HUDEP-2 (cell line): Measurements from ENCODE around the gene SCFD1.
"Not testable (repeated sequence)": the region's sequence is repeated elsewhere in the genome, so short reads cannot be mapped to it uniquely, and the experiment has no call there.

Source experiments
- DNase-seq, 76 experiments: peaks; one replicate each; lab custom pipeline; 2025; ENCODE audit not compliant: unreplicated experiment in 76 of 76; lab: John Stamatoyannopoulos, UW

The SCFD1 gene

GRCh38 chr14:30608533-30609006 lies 13.5 kb upstream of the SCFD1 start:
- DNase-seq: no peak

- peak in 55 of 76 experiments; percentile 2 to 62 (median 34) for DNase-seq
Measured at GRCh38 chr14:30610787-30611343, 11.3 kb upstream of the SCFD1 start.

GRCh38 chr14:30614155-30614554 lies 8.0 kb upstream of the SCFD1 start:
- DNase-seq: no peak

DNA sequence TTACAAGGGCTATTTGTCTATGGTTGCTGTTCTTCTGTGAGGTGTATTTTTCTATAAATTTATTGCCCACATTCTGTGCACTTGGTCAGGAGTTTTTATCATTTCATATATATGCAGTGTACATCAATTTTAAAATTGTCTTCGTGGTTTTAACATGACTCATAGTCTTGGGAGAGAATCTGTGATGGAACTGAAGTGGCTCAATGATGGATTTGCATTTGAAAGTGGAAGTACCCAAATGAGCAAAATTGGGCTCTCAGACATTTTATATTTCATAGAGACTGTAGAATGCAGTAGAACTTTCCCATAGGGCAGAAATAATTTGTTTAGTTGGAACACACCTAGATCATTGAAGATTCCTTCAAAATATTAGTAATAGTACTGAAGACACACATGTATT lies 1.9 kb upstream of the SCFD1 start:
- DNase-seq: no peak

DNA sequence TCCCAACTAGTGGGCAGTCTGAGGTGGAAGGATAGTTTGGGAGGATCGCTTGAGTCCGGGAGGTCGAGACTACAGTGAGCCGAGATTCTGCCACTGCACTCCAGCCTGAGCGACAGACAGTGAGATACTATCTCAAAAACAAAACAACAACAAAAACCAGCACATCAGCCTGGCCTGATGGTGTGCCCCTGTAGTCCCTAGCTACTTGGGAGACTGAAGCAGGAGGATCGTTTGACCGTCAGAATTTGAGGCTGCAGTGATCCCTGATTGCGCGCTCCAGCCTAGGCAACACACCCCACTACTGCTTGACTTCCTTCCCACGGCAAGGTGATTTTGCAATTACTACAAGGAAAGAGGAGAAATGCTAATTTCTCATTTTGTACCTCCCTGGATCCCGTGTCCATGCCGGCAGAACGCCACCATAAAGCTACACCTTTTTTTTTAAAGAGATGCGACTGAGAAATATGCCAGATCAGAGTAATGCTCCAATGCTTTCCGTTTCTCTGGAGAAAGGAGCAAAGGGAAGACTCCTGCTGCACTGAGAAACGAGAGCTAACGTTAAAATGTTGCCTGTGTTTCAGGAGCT lies 672 bp upstream of the SCFD1 start:
- peak in 16 of 76 experiments; percentile 2 to 29 (median 20) for DNase-seq

- no peak for DNase-seq
Measured at GRCh38 chr14:30623412-30624131, 1.5 kb downstream of the SCFD1 start.

DNA sequence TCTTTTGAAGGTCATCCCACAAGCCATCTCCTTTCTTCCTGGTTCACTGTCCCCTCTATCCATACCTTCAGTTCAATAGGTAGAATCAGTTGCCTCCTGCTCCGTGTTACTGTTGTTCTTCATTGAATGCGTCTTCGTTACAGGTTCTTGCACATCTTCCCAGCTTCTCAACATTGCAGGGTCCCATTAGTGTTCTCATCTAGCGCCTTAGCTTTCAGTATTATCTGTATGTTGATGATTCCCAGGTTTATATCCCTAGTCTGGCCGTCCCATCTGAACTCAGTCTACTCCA lies 2.0 kb downstream of the SCFD1 start:
- no peak for DNase-seq

- DNase-seq: no peak
Measured at GRCh38 chr14:30625533-30625932, 3.4 kb downstream of the SCFD1 start.

- DNase-seq: not testable (repeated sequence)
Measured at GRCh38 chr14:30629432-30629831, 7.3 kb downstream of the SCFD1 start.

DNA sequence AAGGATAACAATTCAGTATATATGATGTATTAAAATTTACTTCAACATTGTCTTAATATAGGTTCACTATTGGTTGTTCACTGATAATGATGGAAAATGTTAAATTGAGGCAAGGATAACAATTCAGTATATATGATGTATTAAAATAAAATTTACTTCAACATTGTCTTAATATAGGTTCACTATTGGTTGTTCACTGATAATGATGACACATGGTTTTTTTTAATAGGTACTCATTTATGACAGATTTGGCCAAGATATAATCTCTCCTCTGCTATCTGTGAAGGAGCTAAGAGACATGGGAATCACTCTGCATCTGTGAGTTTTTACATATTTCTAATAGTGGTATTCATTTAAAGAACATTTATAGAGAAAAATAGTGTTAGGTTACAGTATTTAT lies 8.1 kb downstream of the SCFD1 start:
- no peak for DNase-seq

DNA sequence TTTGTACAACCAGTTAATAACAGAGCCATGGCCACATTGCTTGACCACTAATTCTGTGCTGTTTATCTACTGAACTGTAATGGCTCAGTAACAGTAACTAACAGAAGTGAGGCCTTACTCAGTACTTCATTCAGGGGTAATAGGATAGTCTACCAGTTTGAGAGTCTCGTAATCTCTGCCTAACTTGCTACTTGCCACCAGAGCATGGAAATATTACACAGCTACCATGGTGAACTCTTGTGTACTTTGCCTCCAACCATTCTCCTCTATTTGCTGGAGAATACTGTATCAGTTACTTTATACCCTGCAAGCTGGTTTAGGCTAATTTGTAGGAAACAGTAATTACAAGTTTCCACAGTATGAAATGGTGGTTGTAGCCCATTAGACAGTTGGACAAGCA lies 10.6 kb downstream of the SCFD1 start:
- DNase-seq: no peak

- no peak for DNase-seq
Measured at GRCh38 chr14:30638926-30639325, 16.8 kb downstream of the SCFD1 start.

DNA sequence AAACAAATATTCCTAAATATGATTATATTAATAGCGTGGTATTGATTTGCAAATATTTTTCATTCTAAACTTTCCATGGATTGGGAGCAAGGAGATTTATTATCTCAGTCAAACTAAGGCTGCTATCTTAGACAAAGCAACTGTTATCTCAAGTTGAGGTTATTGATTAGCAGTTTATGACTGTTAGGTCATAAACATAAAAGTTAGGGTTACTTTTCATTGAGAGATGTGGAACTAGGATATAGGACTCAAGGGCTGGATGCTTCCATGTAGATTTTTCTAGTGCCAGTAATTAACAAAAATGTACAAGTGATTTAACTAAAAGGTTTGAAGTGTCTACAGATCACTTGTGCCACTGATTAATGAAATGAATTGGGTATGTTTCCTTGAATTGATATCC lies 19.1 kb downstream of the SCFD1 start:
- no peak for DNase-seq

- not testable (repeated sequence) for DNase-seq
Measured at GRCh38 chr14:30644462-30644861, 22.3 kb downstream of the SCFD1 start.

DNA sequence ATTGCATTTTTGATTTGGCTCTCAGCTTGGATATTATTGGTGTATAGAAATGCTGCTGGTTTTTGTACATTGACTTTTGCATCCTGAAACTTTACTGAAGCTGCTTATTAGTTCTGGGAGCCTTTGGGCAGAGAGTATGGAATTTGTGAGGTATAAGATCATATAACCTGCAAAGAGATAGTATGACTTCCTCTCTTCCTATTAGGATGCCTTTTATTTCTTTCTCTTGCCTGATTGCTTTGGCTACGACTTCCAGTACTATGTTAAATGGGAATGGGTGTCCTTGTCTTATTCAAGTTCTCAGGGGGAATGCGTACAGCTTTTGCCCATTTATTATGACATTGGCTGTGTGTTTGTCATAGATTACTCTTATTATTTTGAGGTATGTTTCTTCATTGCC lies 23.5 kb downstream of the SCFD1 start:
- DNase-seq: no peak

DNA sequence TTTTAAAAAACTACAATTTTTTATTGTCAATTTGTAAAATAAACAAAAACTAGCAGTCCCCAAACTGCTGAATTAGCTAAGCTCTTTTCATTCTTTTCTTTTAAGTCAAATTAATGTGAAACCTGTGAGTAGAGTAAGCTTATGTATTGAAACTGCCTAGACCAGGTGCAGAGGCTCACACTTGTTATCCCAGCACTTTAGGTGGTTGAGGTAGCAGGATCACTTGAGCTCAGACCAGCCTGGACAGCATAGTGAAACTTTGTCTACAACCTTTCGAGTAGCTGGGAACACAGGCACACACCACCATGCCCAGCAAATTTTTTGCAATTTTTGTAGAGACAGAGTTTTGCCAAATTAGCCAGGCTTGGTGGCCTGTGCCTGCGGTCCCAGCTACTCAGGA lies 26.4 kb downstream of the SCFD1 start:
- DNase-seq: no peak

DNA sequence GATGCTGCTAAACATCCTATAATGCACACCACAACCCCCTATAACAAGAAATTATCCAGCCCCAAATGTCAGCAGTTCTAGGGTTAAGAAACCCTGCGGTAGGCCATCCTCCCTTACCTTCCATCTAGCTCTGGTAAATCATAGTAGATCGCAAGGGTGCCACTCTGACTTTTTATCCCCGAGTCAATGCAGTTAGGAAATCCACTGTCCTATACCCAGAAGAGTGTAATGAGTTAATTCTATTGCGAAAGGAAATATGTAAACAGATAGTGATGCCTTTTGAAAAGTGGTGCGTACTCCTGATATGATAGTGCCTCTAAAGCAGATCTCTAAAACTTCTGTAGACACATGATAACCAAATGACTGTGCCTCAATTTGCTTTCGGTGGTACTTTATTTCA lies 29.8 kb downstream of the SCFD1 start:
- DNase-seq: peak in 6 of 76 experiments; percentile 3 to 35 (median 28)

- no peak for DNase-seq
Measured at GRCh38 chr14:30655124-30655523, 33.0 kb downstream of the SCFD1 start.

DNA sequence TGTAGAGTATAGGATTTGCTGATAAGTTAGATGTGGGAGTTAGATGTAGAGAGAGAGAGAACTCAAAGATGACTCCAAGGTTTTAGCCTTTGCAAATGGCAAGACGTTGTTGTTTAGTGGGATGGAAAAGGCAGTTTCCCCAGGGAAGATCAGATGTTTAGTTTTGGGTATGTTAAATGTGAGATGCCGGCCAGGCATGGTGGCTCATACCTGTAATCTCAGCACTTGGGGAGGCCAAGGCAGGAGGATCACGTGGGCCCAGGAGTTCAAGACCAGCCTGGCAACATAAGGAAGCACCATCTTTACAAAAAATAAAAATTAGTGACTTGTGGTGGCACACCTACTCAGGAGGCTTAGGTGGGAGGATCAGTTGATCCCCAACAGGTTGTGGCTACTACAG lies 33.5 kb downstream of the SCFD1 start:
- DNase-seq: no peak

DNA sequence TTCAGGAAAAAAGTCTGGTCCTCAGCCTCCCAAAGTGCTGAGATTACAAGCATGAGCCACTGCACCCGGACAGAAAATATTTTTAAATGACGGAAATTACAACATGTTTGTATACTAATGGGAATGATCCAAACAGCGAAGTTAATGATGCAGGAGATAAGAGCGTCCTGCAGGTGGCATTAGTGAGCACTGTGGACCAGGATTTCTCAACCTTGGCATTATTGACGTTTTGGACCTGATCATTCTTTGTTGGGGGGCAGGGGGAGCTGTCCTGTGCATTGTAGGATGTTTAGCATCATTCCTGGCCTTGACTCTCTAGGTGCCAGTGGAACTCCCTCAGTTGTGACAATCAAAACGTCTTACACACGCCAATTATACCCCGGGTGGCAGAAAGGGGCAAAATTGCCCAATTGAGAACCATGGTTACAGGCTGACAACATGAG lies 34.1 kb downstream of the SCFD1 start:
- DNase-seq: peak in 23 of 76 experiments; percentile 1 to 31 (median 14)

GRCh38 chr14:30657050-30657449 lies 34.9 kb downstream of the SCFD1 start:
- no peak for DNase-seq

DNA sequence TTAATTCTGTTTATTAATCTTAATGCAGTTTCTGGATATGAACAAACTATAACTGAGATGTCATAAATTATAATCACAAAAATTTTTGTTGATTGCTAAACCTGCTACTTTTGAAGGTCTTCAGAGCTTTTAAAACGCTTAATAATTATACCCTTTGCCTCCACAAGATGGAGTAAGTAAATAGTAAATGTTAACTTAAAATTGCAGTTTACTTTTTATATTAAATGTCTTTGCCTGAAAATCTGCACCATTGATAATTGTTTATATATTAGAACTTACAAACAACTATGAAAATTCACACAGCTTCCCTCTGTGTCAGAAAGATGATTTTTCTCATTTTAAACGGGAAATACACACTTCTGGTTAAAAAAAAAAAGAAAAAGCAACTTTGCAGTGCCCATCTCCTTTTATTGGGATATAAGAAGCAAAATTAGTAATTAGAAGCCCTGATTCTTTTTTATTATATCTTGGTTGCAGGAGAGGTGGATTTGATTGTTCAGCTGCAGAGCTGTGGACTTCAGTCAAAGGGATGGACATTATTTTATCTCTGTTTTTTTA lies 35.6 kb downstream of the SCFD1 start:
- no peak for DNase-seq
